Smooth muscle cell (in vitro differentiated cells): ENCODE measurements around the gene TM9SF1. TPM values are rescaled to one million over a fixed set of nuclear protein-coding genes. Genes with fewer than 3 reads are reported as not detected.

Experiments
- DNase-seq: peaks from one replicate; lab custom pipeline; 2025; ENCODE audit not compliant: unreplicated experiment; lab: John Stamatoyannopoulos, UW
- H2AFZ ChIP-seq: fragments of 200-600 bp; sonication (generic); 2 replicates; pipeline ENCODE4 v1.6.0; 2016; ENCODE audit warnings: antibody characterized with exemption, low read depth, mild to moderate bottlenecking
- H3F3A ChIP-seq: fragments of 200-600 bp; sonication (generic); 2 replicates; pipeline ENCODE4 v1.6.0; 2017; ENCODE audit warnings: antibody characterized with exemption, low read depth
- H3K27ac ChIP-seq: fragments of 200-600 bp; sonication (generic); 2 replicates; pipeline ENCODE4 v1.5.1; 2016; ENCODE audit warnings: low read depth, mild to moderate bottlenecking
- H3K27me3 ChIP-seq: fragments of 200-600 bp; sonication (generic); 2 replicates; pipeline ENCODE4 v1.6.1; 2016; ENCODE audit warnings: low read depth, mild to moderate bottlenecking
- H3K36me3 ChIP-seq: fragments of 200-600 bp; sonication (generic); 2 replicates; pipeline ENCODE4 v1.5.1; 2016; ENCODE audit warnings: low read depth
- H3K4me1 ChIP-seq: fragments of 200-600 bp; sonication (generic); 2 replicates; pipeline ENCODE4 v1.5.1; 2016; ENCODE audit warnings: low read depth
- H3K4me2 ChIP-seq: fragments of 200-600 bp; sonication (generic); 2 replicates; pipeline ENCODE4 v1.6.0; 2016; ENCODE audit warnings: mild to moderate bottlenecking
- H3K4me3 ChIP-seq: fragments of 200-600 bp; sonication (generic); 2 replicates; pipeline ENCODE4 v1.5.1; 2016; ENCODE audit warnings: mild to moderate bottlenecking
- H3K79me2 ChIP-seq: fragments of 200-600 bp; sonication (generic); 2 replicates; pipeline ENCODE4 v1.6.0; 2016; ENCODE audit warnings: low read depth, mild to moderate bottlenecking
- H3K9ac ChIP-seq: fragments of 200-600 bp; sonication (generic); 2 replicates; pipeline ENCODE4 v1.6.0; 2016; ENCODE audit warnings: low read depth
- H3K9me3 ChIP-seq: fragments of 200-600 bp; sonication (generic); replicated peaks from 2 replicates; pipeline ENCODE4 v1.5.1; 2016; ENCODE audit warnings: low read depth
- H4K20me1 ChIP-seq: fragments of 200-600 bp; sonication (generic); 2 replicates; pipeline ENCODE4 v1.6.0; 2016; ENCODE audit warnings: low read depth
- WGBS: methylation state at CpG from one replicate; pipeline ENCODE4 v1.1.7; 2016; ENCODE audit warnings: low lambda C conversion rate; 5-methylcytosine and 5-hydroxymethylcytosine counted together
- polyA plus RNA-seq: library from polyadenylated mRNA; unstranded; fragments of >200 nt; fragmentation: Nextera tagmentation; extraction: Ambion mirVana; gene quantifications from 2 replicates; pipeline ENCODE4 v1.2.1, GENCODE V29; 2016
- total RNA-seq: library from RNA; depleted of rRNA; stranded (reverse); fragments of >200 nt; gene quantifications from 2 replicates; pipeline ENCODE4 v1.2.3, GENCODE V29; 2014
- TF ChIP-seq, protein P1 (sequence below): fragments of 200-600 bp; sonication (generic); IDR thresholded peaks from 2 replicates; pipeline ENCODE4 v1.5.1; 2017; ENCODE audit warnings: borderline replicate concordance, mild to moderate bottlenecking, antibody characterized with exemption; ENCODE audit not compliant: insufficient read depth, poor library complexity, severe bottlenecking

The TM9SF1 gene, protein sequence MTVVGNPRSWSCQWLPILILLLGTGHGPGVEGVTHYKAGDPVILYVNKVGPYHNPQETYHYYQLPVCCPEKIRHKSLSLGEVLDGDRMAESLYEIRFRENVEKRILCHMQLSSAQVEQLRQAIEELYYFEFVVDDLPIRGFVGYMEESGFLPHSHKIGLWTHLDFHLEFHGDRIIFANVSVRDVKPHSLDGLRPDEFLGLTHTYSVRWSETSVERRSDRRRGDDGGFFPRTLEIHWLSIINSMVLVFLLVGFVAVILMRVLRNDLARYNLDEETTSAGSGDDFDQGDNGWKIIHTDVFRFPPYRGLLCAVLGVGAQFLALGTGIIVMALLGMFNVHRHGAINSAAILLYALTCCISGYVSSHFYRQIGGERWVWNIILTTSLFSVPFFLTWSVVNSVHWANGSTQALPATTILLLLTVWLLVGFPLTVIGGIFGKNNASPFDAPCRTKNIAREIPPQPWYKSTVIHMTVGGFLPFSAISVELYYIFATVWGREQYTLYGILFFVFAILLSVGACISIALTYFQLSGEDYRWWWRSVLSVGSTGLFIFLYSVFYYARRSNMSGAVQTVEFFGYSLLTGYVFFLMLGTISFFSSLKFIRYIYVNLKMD
- total RNA-seq (66.6 and 72.1 TPM in 2 replicates), polyA plus RNA-seq (86.5 and 95.8 TPM in 2 replicates)

DNA sequence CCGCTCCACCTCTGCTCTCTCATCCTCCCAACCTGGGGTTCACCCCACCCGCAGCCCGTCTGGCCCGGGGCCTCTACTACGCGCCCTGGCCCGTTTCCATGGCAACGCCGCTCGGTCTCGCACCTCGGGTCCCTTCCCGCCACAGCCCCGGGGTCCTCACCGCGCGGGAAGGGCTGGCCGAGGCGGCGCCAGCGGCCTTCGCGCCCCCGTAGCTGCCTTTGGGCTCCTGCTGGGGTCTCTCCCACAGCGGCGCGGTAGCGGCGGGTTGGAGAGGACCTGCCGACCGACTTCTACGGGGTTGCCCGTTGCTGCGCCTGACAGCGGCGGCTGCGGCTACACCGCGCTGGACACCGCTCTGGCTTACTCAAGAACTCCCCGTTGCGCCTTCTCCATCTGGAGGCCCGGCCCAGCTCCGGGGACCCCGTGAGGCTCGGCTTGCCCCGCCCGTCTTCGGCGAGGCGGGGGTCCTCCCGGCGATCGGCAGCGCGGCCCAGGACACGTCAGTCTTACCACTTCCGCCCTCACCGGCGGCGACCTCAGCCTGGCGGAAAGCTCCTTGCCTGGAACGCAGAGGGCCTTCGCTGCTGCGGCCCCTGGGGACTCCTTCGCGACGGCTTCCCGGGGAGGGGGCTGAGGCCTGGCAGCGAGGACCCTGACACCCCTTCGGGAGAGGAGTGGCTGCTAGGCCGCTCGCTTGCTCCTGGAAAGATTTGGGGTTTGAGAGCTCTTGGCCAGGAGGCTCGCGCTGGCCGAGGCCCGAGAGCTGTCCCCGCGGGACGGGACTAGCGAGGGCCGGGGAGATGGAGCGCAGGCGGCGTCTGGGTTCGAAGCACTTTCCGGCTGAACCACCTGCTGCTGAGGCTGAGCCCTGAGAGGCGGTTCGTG lies at the start of gene TM9SF1:
Gene TM9SF1, minus strand, starts transcription at position 256 of the 885 bp plus-strand sequence. CDS start 422 bp downstream, outside the sequence.
- under 1% methylated on average over 83 of the region's 89 CpGs for WGBS
- H3K9ac ChIP-seq = peak within 1 kb of the TSS; percentile 99
- no peaks in the 10 kb centered on the region for H3K27me3 ChIP-seq
- no peaks in the 10 kb centered on the region for H3K9me3 ChIP-seq
- H3F3A ChIP-seq = no peaks in the 10 kb centered on the region
- H2AFZ ChIP-seq = peak within 1 kb of the TSS; percentile 73
- TF ChIP-seq, protein P1, sequence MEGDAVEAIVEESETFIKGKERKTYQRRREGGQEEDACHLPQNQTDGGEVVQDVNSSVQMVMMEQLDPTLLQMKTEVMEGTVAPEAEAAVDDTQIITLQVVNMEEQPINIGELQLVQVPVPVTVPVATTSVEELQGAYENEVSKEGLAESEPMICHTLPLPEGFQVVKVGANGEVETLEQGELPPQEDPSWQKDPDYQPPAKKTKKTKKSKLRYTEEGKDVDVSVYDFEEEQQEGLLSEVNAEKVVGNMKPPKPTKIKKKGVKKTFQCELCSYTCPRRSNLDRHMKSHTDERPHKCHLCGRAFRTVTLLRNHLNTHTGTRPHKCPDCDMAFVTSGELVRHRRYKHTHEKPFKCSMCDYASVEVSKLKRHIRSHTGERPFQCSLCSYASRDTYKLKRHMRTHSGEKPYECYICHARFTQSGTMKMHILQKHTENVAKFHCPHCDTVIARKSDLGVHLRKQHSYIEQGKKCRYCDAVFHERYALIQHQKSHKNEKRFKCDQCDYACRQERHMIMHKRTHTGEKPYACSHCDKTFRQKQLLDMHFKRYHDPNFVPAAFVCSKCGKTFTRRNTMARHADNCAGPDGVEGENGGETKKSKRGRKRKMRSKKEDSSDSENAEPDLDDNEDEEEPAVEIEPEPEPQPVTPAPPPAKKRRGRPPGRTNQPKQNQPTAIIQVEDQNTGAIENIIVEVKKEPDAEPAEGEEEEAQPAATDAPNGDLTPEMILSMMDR = no peak
- peak within 1 kb of the TSS; percentile 86 for H3K4me3 ChIP-seq
- H3K4me1 ChIP-seq = peaks cover 10% of the 10 kb centered on the region
- H3K27ac ChIP-seq = peak within 1 kb of the TSS; percentile 95
- peak; percentile 51 for DNase-seq
- peaks cover 38% of the 10 kb centered on the region for H3K79me2 ChIP-seq
- peak within 1 kb of the TSS; percentile 87 for H3K4me2 ChIP-seq
- H4K20me1 ChIP-seq = no peaks in the 10 kb centered on the region
- no peaks in the 10 kb centered on the region for H3K36me3 ChIP-seq

DNA sequence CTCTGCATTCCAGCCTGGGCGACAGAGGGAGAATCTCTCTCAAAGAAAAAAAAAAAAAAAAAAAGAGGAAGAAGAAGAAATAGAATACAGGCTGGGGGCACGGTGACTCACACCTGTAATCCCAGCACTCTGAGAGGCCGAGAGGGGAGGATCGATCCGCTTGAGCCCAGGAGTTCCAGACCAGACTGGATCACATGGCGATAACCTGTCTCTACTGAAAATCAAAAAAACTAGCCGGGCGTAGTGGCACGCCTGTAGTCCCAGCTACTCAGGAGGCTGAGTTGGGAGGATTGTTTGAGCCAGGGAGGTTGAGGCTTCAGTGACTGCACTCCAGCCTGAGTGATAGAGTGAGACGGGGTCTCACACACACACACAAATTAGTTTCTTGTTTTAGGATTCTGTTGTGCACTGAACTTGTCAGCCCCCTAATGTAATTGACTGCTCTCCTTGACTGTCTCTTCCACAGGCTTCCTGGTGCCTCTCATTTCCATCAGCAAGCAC lies 48.1 kb upstream of the TM9SF1 start:
- TF ChIP-seq, protein P1 = no peak
- peak overlapping the region; percentile 92 for H3K9ac ChIP-seq
- H3K27ac ChIP-seq = peak overlapping the region; percentile 96
- H3K4me3 ChIP-seq = peak overlapping the region; percentile 73
- H3K4me2 ChIP-seq = peak overlapping the region; percentile 94
- H3K79me2 ChIP-seq = peaks cover 30% of the 10 kb centered on the region
- WGBS = 49% methylated on average over 10 of the region's 10 CpGs
- no peaks in the 10 kb centered on the region for H3K9me3 ChIP-seq
- no peak overlapping the region for H2AFZ ChIP-seq
- peaks cover 5% of the 10 kb centered on the region for H3F3A ChIP-seq
- H3K27me3 ChIP-seq = no peaks in the 10 kb centered on the region
- DNase-seq = no peak
- peaks cover 4% of the 10 kb centered on the region for H3K4me1 ChIP-seq
- H4K20me1 ChIP-seq = peaks cover 24% of the 10 kb centered on the region
- H3K36me3 ChIP-seq = no peaks in the 10 kb centered on the region

DNA sequence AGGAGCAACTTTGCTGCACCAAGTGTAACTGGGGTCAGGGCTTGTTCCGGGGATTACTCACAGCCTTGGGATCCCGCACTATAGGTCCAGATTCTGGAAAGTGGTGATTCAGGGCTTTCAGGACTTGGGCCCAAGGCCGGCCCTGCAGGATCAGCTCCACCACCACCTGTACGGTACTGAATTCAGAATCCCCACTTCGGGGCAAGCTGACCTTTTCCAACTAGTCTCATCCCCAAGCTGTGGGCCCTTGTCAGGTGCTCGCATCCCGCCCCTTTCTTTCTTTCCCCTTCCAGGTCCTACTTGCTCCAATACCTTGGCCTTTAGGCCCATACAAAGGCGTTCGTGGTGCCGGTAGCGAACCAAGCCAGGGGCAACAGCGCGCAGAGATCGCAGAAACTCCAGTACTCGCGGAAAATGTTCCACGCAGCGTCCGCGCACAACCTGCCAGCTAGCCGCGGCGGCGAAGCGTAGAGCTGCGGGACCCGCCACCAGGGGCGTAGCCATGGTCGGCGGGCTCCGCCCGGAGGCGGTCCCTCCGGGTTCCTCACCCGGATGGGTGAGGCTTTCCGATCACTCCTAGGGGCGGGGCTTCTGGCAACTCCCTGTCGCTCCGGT lies 46.7 kb upstream of the TM9SF1 start:
- Histone ChIP-seq H2AFZ (peak overlapping the region; percentile 64), H4K20me1 (peaks cover 24% of the 10 kb centered on the region), H3F3A (peaks cover 18% of the 10 kb centered on the region), H3K4me1 (peaks cover 4% of the 10 kb centered on the region), H3K27me3 (no peaks in the 10 kb centered on the region), H3K9me3 (no peaks in the 10 kb centered on the region), H3K9ac (peak overlapping the region; percentile 92), H3K4me3 (peak overlapping the region; percentile 73), H3K27ac (peak overlapping the region; percentile 96), H3K4me2 (peak overlapping the region; percentile 94), H3K36me3 (no peaks in the 10 kb centered on the region), H3K79me2 (peaks cover 30% of the 10 kb centered on the region)
- no peak for DNase-seq
- WGBS = 3% methylated on average over 38 of the region's 39 CpGs
- TF ChIP-seq, protein P1 = peak; percentile 44
